GM20431 (cell line): ENCODE results near the gene EPN2.
"Not testable (repeated sequence)": the region's sequence is repeated elsewhere in the genome, so short reads cannot be mapped to it uniquely, and the experiment has no call there.

Experiments used
- in situ Hi-C: fragments of 300-500 bp; cut with MseI, MboI; formaldehyde crosslinking; loops from one replicate; pipeline ENCODE4 v1.15.0; 2020; ENCODE audit warnings: low sequenced_read_pairs; ENCODE audit not compliant: unreplicated experiment

Gene EPN2

GRCh38 chr17:19264268-19264667, 27.1 kb downstream of the EPN2 start:
- in situ Hi-C loops = no loop called here

- in situ Hi-C loops = no loop called here
Measured at GRCh38 chr17:19264681-19265080, 27.5 kb downstream of the EPN2 start.

GRCh38 chr17:19265755-19266154, 28.6 kb downstream of the EPN2 start:
- in situ Hi-C loops = no loop called here

- in situ Hi-C loops = no loop called here
Measured at GRCh38 chr17:19268611-19269010, 31.4 kb downstream of the EPN2 start.

GRCh38 chr17:19269106-19269505, 31.9 kb downstream of the EPN2 start:
- in situ Hi-C loops = no loop called here

- in situ Hi-C loops = no loop called here
Measured at GRCh38 chr17:19269641-19270040, 32.5 kb downstream of the EPN2 start.

GRCh38 chr17:19270347-19270703, 33.2 kb downstream of the EPN2 start:
- in situ Hi-C loops = no loop called here

GRCh38 chr17:19270704-19271611, 33.8 kb downstream of the EPN2 start:
- in situ Hi-C loops = no loop called here

GRCh38 chr17:19271780-19272357, 34.7 kb downstream of the EPN2 start:
- in situ Hi-C loops = no loop called here

GRCh38 chr17:19273731-19274130, 36.6 kb downstream of the EPN2 start:
- in situ Hi-C loops = no loop called here

- in situ Hi-C loops = no loop called here
Measured at GRCh38 chr17:19274893-19275292, 37.7 kb downstream of the EPN2 start.

GRCh38 chr17:19275457-19276127, 38.4 kb downstream of the EPN2 start:
- in situ Hi-C loops = no loop called here

GRCh38 chr17:19278284-19278683, 41.1 kb downstream of the EPN2 start:
- in situ Hi-C loops = not testable (repeated sequence)

- in situ Hi-C loops = no loop called here
Measured at GRCh38 chr17:19278729-19279128, 41.6 kb downstream of the EPN2 start.

- in situ Hi-C loops = no loop called here
Measured at GRCh38 chr17:19281161-19281560, 44.0 kb downstream of the EPN2 start.

GRCh38 chr17:19284005-19284959, 47.1 kb downstream of the EPN2 start:
- in situ Hi-C loops = no loop called here

- in situ Hi-C loops = no loop called here
Measured at GRCh38 chr17:19285213-19285900, 48.2 kb downstream of the EPN2 start.

GRCh38 chr17:19286751-19287341, 49.7 kb downstream of the EPN2 start:
- in situ Hi-C loops = no loop called here

- in situ Hi-C loops = no loop called here
Measured at GRCh38 chr17:19287651-19288050, 50.5 kb downstream of the EPN2 start.
